Measurements from ENCODE around the gene TENT4A. TPM values are rescaled to one million over a fixed set of nuclear protein-coding genes. Genes with fewer than 3 reads are reported as not detected.

Gene TENT4A
- total and polyA plus RNA-seq, 7 experiments from 2014 or later = 1.6 to 61.4 (median 50.7) TPM

Other genes starting within 250 kb of the TENT4A start
- 10 to 100 TPM; 52.4 to 87.2 (median 72.9) TPM for gene NSUN2, start 80.4 kb upstream of the TENT4A start, total RNA-seq
- 10 to 100 TPM; 25.4 to 51.8 TPM for gene NSUN2, start 80.4 kb upstream of the TENT4A start, polyA plus RNA-seq
- gene SRD5A1, start 80.0 kb upstream of the TENT4A start, total RNA-seq = 10 to 100 TPM in 2 of 5 experiments, 1 to 10 TPM in 3; 3.4 to 11.9 (median 6.6) TPM
- 1 to 10 TPM; 2.9 to 3.7 TPM for gene SRD5A1, start 80.0 kb upstream of the TENT4A start, polyA plus RNA-seq